ENCODE data around the gene LZTFL1.

LZTFL1 gene

GRCh38 chr3:45795882-45796765, 45.8 kb downstream of the LZTFL1 start, which contains the start of gene SLC6A20:
Gene SLC6A20 (minus strand): TSS chr3:45796536. CDS start chr3:45796419, 117 bp downstream.
- peak within 1 kb of the TSS; percentile 23 for H3K4me3 ChIP-seq (ENCODE audit: low read depth, low read length)
- in situ Hi-C loops (cut with HindIII; ENCODE audit: low sequenced_read_pairs) = no loop called here
- no peak for DNase-seq (ENCODE audit: low read depth)
- TF ChIP-seq CTCF (IDR thresholded peaks at IDR 0.05; ENCODE audit: low read depth, low read length, missing control alignments) = no peak

GRCh38 chr3:45795509-45795881, 46.4 kb downstream of the LZTFL1 start:
- in situ Hi-C loops (cut with HindIII; ENCODE audit: low sequenced_read_pairs) = no loop called here
- no peak for DNase-seq (ENCODE audit: low read depth)
- no peak overlapping the region for H3K4me3 ChIP-seq (ENCODE audit: low read depth, low read length)
- TF ChIP-seq CTCF (IDR thresholded peaks at IDR 0.05; ENCODE audit: low read depth, low read length, missing control alignments) = no peak

- no peak for TF ChIP-seq CTCF (IDR thresholded peaks at IDR 0.05; ENCODE audit: low read depth, low read length, missing control alignments)
- H3K4me3 ChIP-seq (ENCODE audit: low read depth, low read length) = no peak overlapping the region
- in situ Hi-C loops (cut with HindIII; ENCODE audit: low sequenced_read_pairs) = no loop called here
- DNase-seq (ENCODE audit: low read depth) = no peak
These were observed 47.3 kb downstream of the LZTFL1 start for GRCh38 chr3:45794660-45795059.

- in situ Hi-C loops (cut with HindIII; ENCODE audit: low sequenced_read_pairs) = no loop called here
- DNase-seq (ENCODE audit: low read depth) = no peak
- TF ChIP-seq CTCF (IDR thresholded peaks at IDR 0.05; ENCODE audit: low read depth, low read length, missing control alignments) = no peak
- no peak overlapping the region for H3K4me3 ChIP-seq (ENCODE audit: low read depth, low read length)
These were observed 47.8 kb downstream of the LZTFL1 start for GRCh38 chr3:45794177-45794560.

GRCh38 chr3:45793482-45794176, 48.3 kb downstream of the LZTFL1 start:
- DNase-seq (ENCODE audit: low read depth) = no peak
- no peak for TF ChIP-seq CTCF (IDR thresholded peaks at IDR 0.05; ENCODE audit: low read depth, low read length, missing control alignments)
- in situ Hi-C loops (cut with HindIII; ENCODE audit: low sequenced_read_pairs) = no loop called here
- no peak overlapping the region for H3K4me3 ChIP-seq (ENCODE audit: low read depth, low read length)

- H3K4me3 ChIP-seq (ENCODE audit: low read depth, low read length) = no peak overlapping the region
- DNase-seq (ENCODE audit: low read depth) = no peak
- in situ Hi-C loops (cut with HindIII; ENCODE audit: low sequenced_read_pairs) = no loop called here
- TF ChIP-seq CTCF (IDR thresholded peaks at IDR 0.05; ENCODE audit: low read depth, low read length, missing control alignments) = no peak
These were observed 49.3 kb downstream of the LZTFL1 start for GRCh38 chr3:45792516-45793172.

All from astrocyte of the cerebellum (primary cell).